HFFc6 (cell line): ENCODE measurements around the gene ALG6. TPM values are rescaled to one million over a fixed set of nuclear protein-coding genes. Genes with fewer than 3 reads are reported as not detected.
A peak's percentile ranks its signal among the peaks of the same experiment; 100 is the strongest.

ENCODE experiments used
- DNase-seq: peaks from one replicate; pipeline ENCODE4 v3.0.0-alpha.2; 2018
- H3K27ac Mint-ChIP-seq: 2 replicates; pipeline ENCODE4 v1.8.0; 2020; ENCODE audit warnings: mild to moderate bottlenecking, mixed read lengths
- H3K27me3 Mint-ChIP-seq: 2 replicates; pipeline ENCODE4 v1.8.0; 2021; ENCODE audit warnings: mild to moderate bottlenecking, moderate library complexity, mixed read lengths; ENCODE audit not compliant: insufficient read depth
- H3K36me3 Mint-ChIP-seq: 2 replicates; pipeline ENCODE4 v1.8.0; 2021; ENCODE audit warnings: low read depth, mixed read lengths
- H3K4me1 Mint-ChIP-seq: 2 replicates; pipeline ENCODE4 v1.8.0; 2020; ENCODE audit warnings: low read depth, mixed read lengths
- H3K4me3 Mint-ChIP-seq: 2 replicates; pipeline ENCODE4 v1.8.0; 2020; ENCODE audit warnings: mild to moderate bottlenecking, moderate library complexity, mixed read lengths
- H3K9me3 Mint-ChIP-seq: 2 replicates; pipeline ENCODE4 v1.8.0; 2020; ENCODE audit warnings: mild to moderate bottlenecking, mixed read lengths
- microRNA-seq: library from miRNA; unstranded; fragments of <30 nt; microRNA quantifications from one replicate; pipeline ENCODE4, GENCODE V29; 2019
- total RNA-seq, 6 experiments: library from RNA; stranded (reverse); fragmentation: NEBNext Ultra II Directional; extraction: Animal tissue kit (Norgen Biotek cat#: 25700); gene quantifications; 2 replicates in 1 of 6; 3 replicates in 5 of 6; pipeline ENCODE4 v1.2.3, GENCODE V29; 2021
- TF ChIP-seq, protein P1 (sequence below): fragments of 200-600 bp; sonication (generic); IDR thresholded peaks from 2 replicates; pipeline ENCODE4 v1.5.0; 2021; ENCODE audit warnings: antibody characterized with exemption, mild to moderate bottlenecking

Gene ALG6
- total RNA-seq, 6 experiments from 2014 or later: 6.7 to 9.0 (median 7.7) TPM

DNA sequence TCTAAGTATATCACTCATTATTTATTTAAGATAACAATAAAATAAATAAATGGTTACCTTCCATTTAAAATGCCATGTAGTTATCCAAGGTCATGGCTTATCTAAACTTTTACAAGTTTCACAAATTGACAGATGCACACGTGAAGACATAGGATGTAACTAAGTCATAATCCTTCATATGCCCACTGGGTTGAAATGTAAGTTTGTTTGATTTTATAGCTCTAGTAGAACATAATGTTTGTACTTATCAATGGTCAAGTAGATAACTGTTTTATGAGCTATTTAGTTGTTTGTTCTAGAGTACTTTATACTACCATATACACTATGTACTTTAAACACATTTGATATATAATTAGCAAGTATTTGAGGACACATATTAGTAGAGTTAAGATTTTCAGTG is 112.6 kb downstream of the ALG6 start:
- Mint-ChIP-seq H3K4me1 (peaks cover 12% of the 10 kb centered on the region), H3K36me3 (no peaks in the 10 kb centered on the region), H3K4me3 (no peak overlapping the region), H3K9me3 (no peaks in the 10 kb centered on the region), H3K27me3 (no peaks in the 10 kb centered on the region), H3K27ac (no peak overlapping the region)
- TF ChIP-seq, protein P1, sequence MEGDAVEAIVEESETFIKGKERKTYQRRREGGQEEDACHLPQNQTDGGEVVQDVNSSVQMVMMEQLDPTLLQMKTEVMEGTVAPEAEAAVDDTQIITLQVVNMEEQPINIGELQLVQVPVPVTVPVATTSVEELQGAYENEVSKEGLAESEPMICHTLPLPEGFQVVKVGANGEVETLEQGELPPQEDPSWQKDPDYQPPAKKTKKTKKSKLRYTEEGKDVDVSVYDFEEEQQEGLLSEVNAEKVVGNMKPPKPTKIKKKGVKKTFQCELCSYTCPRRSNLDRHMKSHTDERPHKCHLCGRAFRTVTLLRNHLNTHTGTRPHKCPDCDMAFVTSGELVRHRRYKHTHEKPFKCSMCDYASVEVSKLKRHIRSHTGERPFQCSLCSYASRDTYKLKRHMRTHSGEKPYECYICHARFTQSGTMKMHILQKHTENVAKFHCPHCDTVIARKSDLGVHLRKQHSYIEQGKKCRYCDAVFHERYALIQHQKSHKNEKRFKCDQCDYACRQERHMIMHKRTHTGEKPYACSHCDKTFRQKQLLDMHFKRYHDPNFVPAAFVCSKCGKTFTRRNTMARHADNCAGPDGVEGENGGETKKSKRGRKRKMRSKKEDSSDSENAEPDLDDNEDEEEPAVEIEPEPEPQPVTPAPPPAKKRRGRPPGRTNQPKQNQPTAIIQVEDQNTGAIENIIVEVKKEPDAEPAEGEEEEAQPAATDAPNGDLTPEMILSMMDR: no peak
- DNase-seq: no peak

DNA sequence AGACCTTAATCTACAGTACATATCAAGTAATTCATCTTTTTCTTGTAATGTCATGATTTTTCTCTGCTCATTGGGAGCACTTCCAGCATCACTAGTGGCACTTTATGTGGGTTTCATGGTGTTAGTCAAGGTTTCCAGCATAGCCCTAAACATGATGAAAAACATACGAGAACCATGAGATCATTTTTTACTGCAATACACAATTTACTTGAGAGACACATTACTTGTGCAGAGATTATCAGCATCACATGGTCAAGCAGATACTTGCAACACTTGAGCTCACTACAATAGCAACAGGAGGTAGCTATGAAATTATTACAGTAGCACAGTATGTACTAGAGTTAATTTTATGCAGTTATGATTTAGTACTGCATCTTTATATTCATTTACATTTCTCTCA is 119.2 kb downstream of the ALG6 start:
- H3K36me3 Mint-ChIP-seq: no peaks in the 10 kb centered on the region
- H3K27ac Mint-ChIP-seq: no peak overlapping the region
- DNase-seq: no peak
- TF ChIP-seq, protein P1: no peak
- H3K4me1 Mint-ChIP-seq: peaks cover 8% of the 10 kb centered on the region; the same call in 1 of the 2 replicates
- no peaks in the 10 kb centered on the region for H3K9me3 Mint-ChIP-seq
- no peaks in the 10 kb centered on the region for H3K27me3 Mint-ChIP-seq
- H3K4me3 Mint-ChIP-seq: no peak overlapping the region

DNA sequence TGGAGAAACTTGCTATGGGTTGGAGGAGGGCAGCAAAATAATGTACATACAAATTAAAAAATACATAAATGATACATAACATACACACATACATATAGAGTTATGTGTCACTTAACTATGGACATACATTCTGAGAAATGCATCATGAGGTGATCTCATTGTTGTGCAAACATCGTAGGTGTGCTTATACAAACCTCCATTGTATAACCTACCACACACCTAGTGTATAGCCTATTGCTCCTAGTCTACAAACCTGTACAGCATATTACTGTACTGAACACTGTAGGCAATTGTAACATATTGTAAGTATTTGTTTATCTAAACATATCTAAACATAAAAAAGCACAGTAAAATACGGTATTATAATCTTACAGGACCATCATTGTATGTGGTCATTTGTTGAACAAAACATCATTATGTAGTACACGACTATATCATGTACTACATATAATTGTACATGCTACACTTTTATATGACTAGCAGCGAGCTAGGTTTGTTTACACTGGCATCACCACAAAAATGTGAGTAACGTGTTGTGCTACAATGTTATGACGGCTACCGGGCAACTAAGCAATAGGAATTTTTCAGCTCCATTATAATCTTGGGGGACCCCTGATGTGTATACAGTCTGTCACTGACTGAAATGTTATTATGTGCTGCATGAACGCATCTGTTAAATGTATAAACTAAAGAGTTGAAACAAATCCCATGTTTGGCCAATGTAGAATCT is 120.1 kb downstream of the ALG6 start:
- DNase-seq: peak; percentile 30

More for the DNA sequence above, 120.1 kb downstream of the ALG6 start:
- Mint-ChIP-seq H3K27ac (peak overlapping the region; percentile 67; the same call in 1 of the 2 replicates), H3K4me3 (no peak overlapping the region), H3K4me1 (peaks cover 8% of the 10 kb centered on the region; the same call in 1 of the 2 replicates), H3K27me3 (no peaks in the 10 kb centered on the region), H3K36me3 (no peaks in the 10 kb centered on the region), H3K9me3 (no peaks in the 10 kb centered on the region)
- TF ChIP-seq, protein P1: no peak

Small RNAs within 50 kb of the gene (microRNA-seq; reads per million reads assigned to microRNA genes)
- gene MIR6068: not detected

Other genes with a start within 250 kb of the ALG6 start
- gene FOXD3, start 45.1 kb upstream of the ALG6 start, total RNA-seq: not detected
- gene ITGB3BP, start 155.6 kb downstream of the ALG6 start, total RNA-seq: 10 to 100 TPM; 16.7 to 25.1 (median 22.3) TPM
- 1 to 10 TPM; 3.2 to 4.5 (median 4.0) TPM for gene EFCAB7, start 155.9 kb downstream of the ALG6 start, total RNA-seq
- gene PGM1, start 225.8 kb downstream of the ALG6 start, total RNA-seq: 10 to 100 TPM; 31.6 to 46.2 (median 32.9) TPM